ENCODE measurements around the gene PKNOX2. TPM values are rescaled to one million over a fixed set of nuclear protein-coding genes. Genes with fewer than 3 reads are reported as not detected.

Gene PKNOX2
- total and polyA plus RNA-seq, 10 donors, result 0.80 to 8.9 (median 3.5) TPM

DNA sequence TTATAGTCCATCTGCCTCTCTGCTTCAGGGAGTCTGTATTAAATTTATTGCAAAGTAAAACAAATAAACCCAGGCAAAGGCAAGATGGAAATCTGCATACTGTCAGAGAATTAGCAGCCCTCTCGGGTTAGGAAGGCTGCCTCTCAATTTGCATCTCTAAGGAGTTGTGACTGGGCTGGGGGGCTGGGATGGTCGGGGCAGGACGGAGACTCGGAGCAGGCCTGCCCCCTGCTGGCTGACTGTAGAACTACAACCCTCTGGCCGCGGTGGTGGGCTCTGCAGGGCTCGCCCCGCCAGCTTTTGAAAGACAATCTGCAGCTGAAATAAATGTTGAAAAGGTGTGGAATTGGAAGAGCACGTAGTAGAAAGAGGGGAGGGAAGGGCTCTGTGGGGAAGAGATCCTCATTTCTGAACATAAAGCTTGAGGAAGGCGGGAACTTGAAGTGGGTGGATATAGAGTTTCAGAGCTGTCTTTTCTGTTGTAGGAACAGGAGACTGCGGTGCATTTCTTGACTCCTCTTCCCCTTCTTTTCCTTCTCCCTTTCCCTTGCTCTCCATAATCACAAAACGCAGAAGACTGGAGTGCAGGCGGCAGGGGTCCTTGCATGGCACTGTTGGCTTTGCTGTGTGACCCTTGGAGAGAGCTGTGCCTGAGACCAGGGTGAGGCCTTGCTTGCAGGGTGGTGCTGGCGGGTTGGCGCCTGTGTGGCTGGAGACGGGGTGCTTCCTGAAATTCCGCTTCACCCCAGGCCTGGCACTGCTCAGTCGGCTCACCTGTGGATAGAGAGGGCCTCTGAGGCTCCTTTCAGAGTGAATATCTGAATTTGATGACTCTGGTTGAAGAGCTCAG, 22.6 kb upstream of the PKNOX2 start:
- H3K27ac ChIP-seq, result no peak overlapping the region
- peaks cover 4 to 16% (median 7%) of the 10 kb centered on the region in 6 donors for H3K4me1 ChIP-seq
- 35 to 42% (median 37%) methylated on average over 16 to 18 of the region's 18 CpGs for WGBS, 5 donors
- no peak for TF ChIP-seq POLR2AphosphoS5 (IDR thresholded peaks at IDR 0.05)
- TF ChIP-seq, protein P1, sequence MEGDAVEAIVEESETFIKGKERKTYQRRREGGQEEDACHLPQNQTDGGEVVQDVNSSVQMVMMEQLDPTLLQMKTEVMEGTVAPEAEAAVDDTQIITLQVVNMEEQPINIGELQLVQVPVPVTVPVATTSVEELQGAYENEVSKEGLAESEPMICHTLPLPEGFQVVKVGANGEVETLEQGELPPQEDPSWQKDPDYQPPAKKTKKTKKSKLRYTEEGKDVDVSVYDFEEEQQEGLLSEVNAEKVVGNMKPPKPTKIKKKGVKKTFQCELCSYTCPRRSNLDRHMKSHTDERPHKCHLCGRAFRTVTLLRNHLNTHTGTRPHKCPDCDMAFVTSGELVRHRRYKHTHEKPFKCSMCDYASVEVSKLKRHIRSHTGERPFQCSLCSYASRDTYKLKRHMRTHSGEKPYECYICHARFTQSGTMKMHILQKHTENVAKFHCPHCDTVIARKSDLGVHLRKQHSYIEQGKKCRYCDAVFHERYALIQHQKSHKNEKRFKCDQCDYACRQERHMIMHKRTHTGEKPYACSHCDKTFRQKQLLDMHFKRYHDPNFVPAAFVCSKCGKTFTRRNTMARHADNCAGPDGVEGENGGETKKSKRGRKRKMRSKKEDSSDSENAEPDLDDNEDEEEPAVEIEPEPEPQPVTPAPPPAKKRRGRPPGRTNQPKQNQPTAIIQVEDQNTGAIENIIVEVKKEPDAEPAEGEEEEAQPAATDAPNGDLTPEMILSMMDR (IDR thresholded peaks at IDR 0.05 in 8 of 11, conservative IDR thresholded peaks at IDR 0.05 in 3 of 11), result peak; percentile 84 to 97 (median 94)
- intact Hi-C loops (cut with DNase I; ENCODE audit: low total_unique reads), result loop anchor here (5.0 to 10.0 kb wide), 2 partner anchors 47 to 170 kb away; no protein-coding TSS in a partner anchor
- H3K4me3 ChIP-seq, result peak overlapping the region in 1 of 8 donors; percentile 6
- peaks cover 0 to 51% (median 7%) of the 10 kb centered on the region in 7 donors for H3K27me3 ChIP-seq (replicated peaks in 1 of 7)
- no peaks in the 10 kb centered on the region for H3K9me3 ChIP-seq
- no peaks in the 10 kb centered on the region for H3K36me3 ChIP-seq
- DNase-seq, result peak; percentile 87

DNA sequence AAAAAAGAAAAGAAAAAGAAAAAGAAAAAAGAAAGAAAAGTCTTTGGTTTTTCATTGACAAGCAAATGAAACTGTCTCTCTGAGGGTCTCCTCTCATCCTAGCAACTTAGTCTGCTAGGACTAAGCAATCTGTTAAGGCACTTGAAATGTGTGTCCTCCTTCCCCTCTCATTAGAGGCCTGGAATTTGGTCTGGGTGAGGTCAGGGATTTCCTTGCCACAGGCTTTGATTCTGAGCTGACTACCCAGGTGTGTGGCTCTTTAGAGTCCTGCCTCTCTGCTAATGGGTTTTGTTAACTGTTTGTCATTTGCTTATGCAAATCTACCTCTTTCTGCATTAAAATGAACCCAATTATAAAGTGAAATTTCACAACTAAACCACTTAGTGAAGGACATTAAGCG, 18.3 kb upstream of the PKNOX2 start:
- DNase-seq, result no peak
- 73 to 85% (median 79%) methylated on average over 1 of the region's 1 CpG for WGBS, 5 donors
- intact Hi-C loops (cut with DNase I; ENCODE audit: low total_unique reads), result loop anchor here (10.0 kb wide), 1 partner anchor 51 kb away; no protein-coding TSS in a partner anchor
- Histone ChIP-seq H3K9me3 (no peaks in the 10 kb centered on the region), H3K4me3 (no peak overlapping the region), H3K36me3 (no peaks in the 10 kb centered on the region), H3K27me3 (replicated peaks in 1 of 7) (peaks cover 0 to 28% (median 2%) of the 10 kb centered on the region in 7 donors), H3K4me1 (peaks cover 4 to 10% (median 6%) of the 10 kb centered on the region in 6 donors), H3K27ac (no peak overlapping the region)
- no peak for TF ChIP-seq POLR2AphosphoS5 (IDR thresholded peaks at IDR 0.05)
- TF ChIP-seq, protein P1 (IDR thresholded peaks at IDR 0.05 in 8 of 11, conservative IDR thresholded peaks at IDR 0.05 in 3 of 11), result no peak
- no peak for TF ChIP-seq POLR2A (IDR thresholded peaks at IDR 0.05)

DNA sequence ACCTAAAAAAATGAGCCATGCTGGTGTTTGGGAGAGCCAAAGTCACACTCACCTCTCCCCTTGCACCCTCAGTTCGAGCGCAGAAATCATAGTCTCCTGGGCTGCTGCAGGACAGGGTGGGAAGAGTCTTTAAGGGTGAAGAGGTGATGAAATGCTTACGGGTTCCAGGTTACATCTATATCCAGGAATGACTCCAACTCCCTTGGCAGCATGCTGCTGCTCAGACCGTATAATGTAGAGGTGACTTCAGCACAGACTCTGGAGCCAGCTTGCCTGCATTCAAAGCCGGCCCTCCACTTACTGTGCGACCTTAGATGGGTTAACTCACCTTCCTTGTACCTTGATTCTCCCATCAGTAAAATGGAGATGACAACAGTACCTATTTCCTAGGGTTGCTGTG, 17.3 kb upstream of the PKNOX2 start:
- Histone ChIP-seq H3K9me3 (no peaks in the 10 kb centered on the region), H3K27ac (no peak overlapping the region), H3K4me3 (no peak overlapping the region), H3K27me3 (replicated peaks in 1 of 7) (peaks cover 0 to 17% (median 0%) of the 10 kb centered on the region in 7 donors), H3K4me1 (no peaks in the 10 kb centered on the region), H3K36me3 (no peaks in the 10 kb centered on the region)
- 83 to 93% (median 90%) methylated on average over 6 of the region's 6 CpGs for whole genome bisulfite sequencing, 5 donors
- TF ChIP-seq POLR2A (IDR thresholded peaks at IDR 0.05), result no peak
- TF ChIP-seq, protein P1 (IDR thresholded peaks at IDR 0.05 in 8 of 11, conservative IDR thresholded peaks at IDR 0.05 in 3 of 11), result no peak
- no peak for TF ChIP-seq POLR2AphosphoS5 (IDR thresholded peaks at IDR 0.05)
- no peak for DNase-seq
- intact Hi-C loops (cut with DNase I; ENCODE audit: low total_unique reads), result loop anchor here (10.0 kb wide), 1 partner anchor 52 kb away; no protein-coding TSS in a partner anchor

DNA sequence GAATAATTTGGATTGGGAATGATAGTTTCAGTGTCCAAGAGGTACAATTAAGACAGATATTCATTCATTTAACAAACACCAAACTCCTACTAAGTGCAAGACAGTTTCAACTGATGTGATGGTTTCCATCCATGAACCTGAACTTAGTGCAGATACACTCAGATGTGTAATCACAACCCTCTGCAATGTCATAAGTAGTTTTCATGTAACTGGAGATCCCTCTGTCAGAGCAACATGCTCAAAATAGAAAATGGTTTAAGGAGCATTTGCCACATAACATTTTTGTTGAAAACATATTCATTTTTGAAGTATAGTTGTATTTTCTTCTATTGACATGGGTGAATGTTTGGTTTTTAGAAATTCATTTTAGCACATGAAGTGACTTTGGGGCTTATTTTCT, 16.5 kb upstream of the PKNOX2 start:
- peaks cover 0 to 12% (median 0%) of the 10 kb centered on the region in 7 donors for H3K27me3 ChIP-seq (replicated peaks in 1 of 7)
- H3K4me3 ChIP-seq, result no peak overlapping the region
- H3K4me1 ChIP-seq, result no peaks in the 10 kb centered on the region
- TF ChIP-seq, protein P1 (IDR thresholded peaks at IDR 0.05 in 8 of 11, conservative IDR thresholded peaks at IDR 0.05 in 3 of 11), result no peak
- TF ChIP-seq POLR2A (IDR thresholded peaks at IDR 0.05), result no peak
- no peak for TF ChIP-seq POLR2AphosphoS5 (IDR thresholded peaks at IDR 0.05)
- H3K27ac ChIP-seq, result no peak overlapping the region
- no peaks in the 10 kb centered on the region for H3K9me3 ChIP-seq
- H3K36me3 ChIP-seq, result no peaks in the 10 kb centered on the region
- intact Hi-C loops (cut with DNase I; ENCODE audit: low total_unique reads), result loop anchor here (10.0 kb wide), 1 partner anchor 53 kb away; no protein-coding TSS in a partner anchor
- DNase-seq, result no peak
